CD14-positive monocyte (primary cell): Measurements from ENCODE around the gene RRAD. TPM values are rescaled to one million over a fixed set of nuclear protein-coding genes. Genes with fewer than 3 reads are reported as not detected.
"Not testable (repeated sequence)": the region's sequence is repeated elsewhere in the genome, so short reads cannot be mapped to it uniquely, and the experiment has no call there.

Experiments
- DNase-seq, 3 donors: peaks; one replicate each; pipeline ENCODE4 v3.0.0-alpha.2; 2011 to 2022
- H2AFZ ChIP-seq: 2 replicates; pipeline ENCODE4 v1.6.0; 2012; ENCODE audit warnings: mild to moderate bottlenecking, low read depth, low read length, inconsistent platforms; ENCODE audit not compliant: insufficient read depth, poor library complexity, severe bottlenecking
- H3K27ac ChIP-seq, 2 donors: 1 replicate in 1 of 2; 2 replicates in 1 of 2; pipeline ENCODE4 v1.5.1; 2012 to 2013; ENCODE audit warnings: low read length in 2 of 2, control low read depth in 1 of 2, inconsistent platforms in 1 of 2, low read depth in 1 of 2, mild to moderate bottlenecking in 1 of 2
- H3K27me3 ChIP-seq, 2 donors: one replicate each; pipeline versions ENCODE4 v1.6.0 to v1.6.1; 2011 to 2013; ENCODE audit warnings: low read length in 2 of 2; ENCODE audit not compliant: control insufficient read depth in 2 of 2, insufficient read depth in 2 of 2
- H3K36me3 ChIP-seq, 2 donors: replicated peaks in 1 of 2; 1 replicate in 1 of 2; 2 replicates in 1 of 2; pipeline versions ENCODE4 v1.5.1 to v1.6.1; 2012 to 2013; ENCODE audit warnings: low read length in 2 of 2, control low read depth in 1 of 2, inconsistent platforms in 1 of 2, mild to moderate bottlenecking in 1 of 2; ENCODE audit not compliant: insufficient read depth in 2 of 2, control insufficient read depth in 1 of 2
- H3K4me1 ChIP-seq, 2 donors: 1 replicate in 1 of 2; 2 replicates in 1 of 2; pipeline versions ENCODE4 v1.5.1 to v1.6.1; 2012 to 2013; ENCODE audit warnings: low read length in 2 of 2, control low read depth in 1 of 2, inconsistent platforms in 1 of 2, mild to moderate bottlenecking in 1 of 2, moderate library complexity in 1 of 2; ENCODE audit not compliant: insufficient read depth in 2 of 2, control insufficient read depth in 1 of 2
- H3K4me2 ChIP-seq: replicated peaks from 2 replicates; pipeline ENCODE3; 2012; ENCODE audit warnings: low read length, moderate library complexity, mild to moderate bottlenecking; ENCODE audit not compliant: poor library complexity, severe bottlenecking; ENCODE audit errors: extremely low read depth
- H3K4me3 ChIP-seq, 3 experiments: fragments of 200-600 bp in 1 of 3; sonication (generic) in 1 of 3; replicated peaks in 1 of 3; 1 replicate in 2 of 3; 2 replicates in 1 of 3; pipeline ENCODE4 v1.5.1; 2011 to 2013; ENCODE audit warnings: low read length in 3 of 3, mild to moderate bottlenecking in 3 of 3, control low read depth in 2 of 3, low read depth in 2 of 3, inconsistent platforms in 1 of 3, moderate library complexity in 1 of 3
- H3K79me2 ChIP-seq: 2 replicates; pipeline ENCODE4 v1.6.0; 2012; ENCODE audit warnings: mild to moderate bottlenecking, control low read depth, inconsistent platforms, low read length, moderate library complexity; ENCODE audit not compliant: insufficient read depth
- H3K9ac ChIP-seq: 2 replicates; pipeline ENCODE4 v1.6.0; 2017; ENCODE audit warnings: low read length, mild to moderate bottlenecking; ENCODE audit not compliant: insufficient read depth, poor library complexity, severe bottlenecking
- H3K9me3 ChIP-seq, 2 donors: replicated peaks in 1 of 2; 1 replicate in 1 of 2; 2 replicates in 1 of 2; pipeline versions ENCODE4 v1.5.1 to v1.6.1; 2012 to 2013; ENCODE audit warnings: low read length in 2 of 2, control low read depth in 1 of 2; ENCODE audit not compliant: control insufficient read depth in 1 of 2, insufficient read depth in 1 of 2
- H4K20me1 ChIP-seq: 2 replicates; pipeline ENCODE4 v1.6.0; 2012; ENCODE audit warnings: mild to moderate bottlenecking, low read length, control low read depth, moderate library complexity; ENCODE audit not compliant: insufficient read depth
- H3K27ac Mint-ChIP-seq, 7 donors: one replicate each; pipeline ENCODE4 v1.8.0; 2020; ENCODE audit warnings: mild to moderate bottlenecking in 7 of 7, mixed read lengths in 7 of 7, moderate library complexity in 6 of 7, inconsistent platforms in 2 of 7
- H3K27me3 Mint-ChIP-seq, 3 donors: one replicate each; pipeline ENCODE4 v1.8.0; 2021 to 2022; ENCODE audit warnings: low read depth in 3 of 3, mild to moderate bottlenecking in 3 of 3, mixed read lengths in 3 of 3, moderate library complexity in 3 of 3, inconsistent platforms in 1 of 3
- H3K36me3 Mint-ChIP-seq, 2 donors: one replicate each; pipeline ENCODE4 v1.8.0; 2020; ENCODE audit warnings: mixed read lengths in 2 of 2, inconsistent platforms in 1 of 2, mild to moderate bottlenecking in 1 of 2
- H3K4me1 Mint-ChIP-seq: one replicate; pipeline ENCODE4 v1.8.0; 2020; ENCODE audit warnings: mild to moderate bottlenecking, mixed read lengths
- H3K4me3 Mint-ChIP-seq, 2 donors: one replicate each; pipeline ENCODE4 v1.8.0; 2020; ENCODE audit warnings: mild to moderate bottlenecking in 2 of 2, mixed read lengths in 2 of 2, moderate library complexity in 1 of 2
- H3K9me3 Mint-ChIP-seq, 7 donors: one replicate each; pipeline ENCODE4 v1.8.0; 2020 to 2022; ENCODE audit warnings: mixed read lengths in 7 of 7, mild to moderate bottlenecking in 6 of 7, moderate library complexity in 6 of 7, inconsistent platforms in 2 of 7
- WGBS: methylation state at CpG from one replicate; pipeline ENCODE4 v1.1.5; 2013; ENCODE audit warnings: missing lambda C conversion rate; ENCODE audit not compliant: insufficient coverage; 5-methylcytosine and 5-hydroxymethylcytosine counted together
- intact Hi-C, 2 donors: fragments of 100-400 bp; cut with micrococcal nuclease; formaldehyde crosslinking; loops; one replicate each; pipeline versions ENCODE4 v1.15.0 to v1.15.1; 2023
- polyA plus RNA-seq, 3 donors: library from polyadenylated mRNA; depleted of rRNA in 1 of 3; unstranded in 2 of 3; stranded (reverse) in 1 of 3; fragments of 300-500 nt in 2 of 3; fragments of >200 nt in 1 of 3; fragmentation: Illumina TruSeq in 2 of 3; gene quantifications; 1 replicate in 2 of 3; 2 replicates in 1 of 3; pipeline ENCODE4 v1.2.3, GENCODE V29; 2012 to 2021
- TF ChIP-seq, protein P1 (sequence below): fragments of 200-600 bp; IDR thresholded peaks from one replicate; pipeline ENCODE4 v1.8.0; 2022; ENCODE audit warnings: antibody characterized with exemption, mild to moderate bottlenecking

Gene RRAD
- polyA plus RNA-seq, 3 donors = 0.42 to 1.9 (median 0.55) TPM

- Histone ChIP-seq H3K27ac (peak overlapping the region; percentile 54 to 67), H3K4me2 (peak overlapping the region; percentile 51), H3K4me3 (peak overlapping the region in 1 of 3 experiments; percentile 47), H3K9ac (no peak overlapping the region), H3K9me3 (no peaks in the 10 kb centered on the region), H2AFZ (no peak overlapping the region), H3K36me3 (no peaks in the 10 kb centered on the region), H4K20me1 (no peaks in the 10 kb centered on the region), H3K79me2 (no peaks in the 10 kb centered on the region), H3K27me3 (no peaks in the 10 kb centered on the region), H3K4me1 (peaks cover 54 to 59% of the 10 kb centered on the region in 2 donors)
- peak overlapping the region; percentile 5 to 73 for H3K4me3 Mint-ChIP-seq
- TF ChIP-seq, protein P1, sequence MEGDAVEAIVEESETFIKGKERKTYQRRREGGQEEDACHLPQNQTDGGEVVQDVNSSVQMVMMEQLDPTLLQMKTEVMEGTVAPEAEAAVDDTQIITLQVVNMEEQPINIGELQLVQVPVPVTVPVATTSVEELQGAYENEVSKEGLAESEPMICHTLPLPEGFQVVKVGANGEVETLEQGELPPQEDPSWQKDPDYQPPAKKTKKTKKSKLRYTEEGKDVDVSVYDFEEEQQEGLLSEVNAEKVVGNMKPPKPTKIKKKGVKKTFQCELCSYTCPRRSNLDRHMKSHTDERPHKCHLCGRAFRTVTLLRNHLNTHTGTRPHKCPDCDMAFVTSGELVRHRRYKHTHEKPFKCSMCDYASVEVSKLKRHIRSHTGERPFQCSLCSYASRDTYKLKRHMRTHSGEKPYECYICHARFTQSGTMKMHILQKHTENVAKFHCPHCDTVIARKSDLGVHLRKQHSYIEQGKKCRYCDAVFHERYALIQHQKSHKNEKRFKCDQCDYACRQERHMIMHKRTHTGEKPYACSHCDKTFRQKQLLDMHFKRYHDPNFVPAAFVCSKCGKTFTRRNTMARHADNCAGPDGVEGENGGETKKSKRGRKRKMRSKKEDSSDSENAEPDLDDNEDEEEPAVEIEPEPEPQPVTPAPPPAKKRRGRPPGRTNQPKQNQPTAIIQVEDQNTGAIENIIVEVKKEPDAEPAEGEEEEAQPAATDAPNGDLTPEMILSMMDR = no peak
- H3K27me3 Mint-ChIP-seq = peaks cover 0 to 3% (median 2%) of the 10 kb centered on the region in 3 donors
- no peaks in the 10 kb centered on the region for H3K36me3 Mint-ChIP-seq
- H3K27ac Mint-ChIP-seq = peak overlapping the region; percentile 72 to 93 (median 86)
- DNase-seq = peak; percentile 60 to 73 (median 71)
- H3K9me3 Mint-ChIP-seq = no peaks in the 10 kb centered on the region
- H3K4me1 Mint-ChIP-seq = peaks cover 55% of the 10 kb centered on the region
- intact Hi-C loops = loop anchor here in 1 of 2 donors (5.0 kb wide), 1 partner anchor 198 kb away; the partner anchor contains the start of genes FBXL8 and TRADD
- 0% methylated on average over 2 of the region's 5 CpGs for WGBS
Measured at GRCh38 chr16:66959704-66960161, 34.4 kb upstream of the RRAD start.

DNA sequence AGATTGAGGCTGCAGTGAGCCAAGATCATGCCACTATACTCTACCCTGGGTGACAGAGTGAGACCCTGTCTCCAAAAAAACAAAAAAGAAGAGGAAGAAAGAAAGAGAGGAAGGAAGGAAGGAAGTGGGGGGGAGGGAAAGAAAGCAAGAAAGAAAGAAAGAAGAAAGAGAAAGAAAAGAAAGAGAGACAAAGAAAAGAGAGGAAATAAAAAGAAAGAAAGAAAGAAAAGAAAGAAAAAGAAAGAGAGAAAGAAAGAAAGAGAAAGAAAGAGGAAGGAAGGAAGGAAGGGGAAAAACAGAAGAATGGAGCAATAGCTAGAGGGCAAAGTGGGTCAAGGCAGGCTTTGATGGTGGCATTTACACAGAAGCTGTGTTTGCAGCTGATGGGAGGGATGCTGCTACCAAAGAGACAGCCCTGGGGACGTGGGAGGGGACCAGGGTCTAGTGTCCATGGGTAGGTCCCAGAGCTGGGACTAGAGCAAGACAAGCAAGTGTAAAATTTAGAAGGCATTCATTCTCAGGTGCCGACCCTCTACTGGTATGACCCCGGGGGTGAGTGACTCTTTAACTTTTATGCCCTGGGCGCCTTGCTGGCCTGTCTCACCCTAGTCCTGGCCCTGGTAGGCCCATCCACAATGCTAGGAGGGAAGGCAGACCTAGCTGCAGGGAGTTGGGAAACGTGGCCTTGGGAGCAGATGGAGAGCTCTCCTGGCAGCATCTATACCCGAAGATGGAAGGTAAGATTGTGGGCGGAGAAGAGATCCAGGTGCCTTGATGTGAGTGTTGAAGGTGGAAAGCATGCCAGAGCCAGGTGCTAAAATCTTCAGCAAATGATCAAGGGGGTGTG is 33.7 kb upstream of the RRAD start:
- Histone ChIP-seq H3K27me3 (no peaks in the 10 kb centered on the region), H3K9me3 (no peaks in the 10 kb centered on the region), H3K79me2 (no peaks in the 10 kb centered on the region), H3K4me3 (peak overlapping the region in 1 of 3 experiments; percentile 47), H3K36me3 (no peaks in the 10 kb centered on the region), H3K27ac (peak overlapping the region; percentile 54 to 67), H2AFZ (no peak overlapping the region), H3K4me1 (peaks cover 54 to 59% of the 10 kb centered on the region in 2 donors), H4K20me1 (no peaks in the 10 kb centered on the region), H3K9ac (no peak overlapping the region), H3K4me2 (peak overlapping the region; percentile 51)
- 82% methylated on average over 6 of the region's 7 CpGs for WGBS
- Mint-ChIP-seq H3K4me1 (peaks cover 55% of the 10 kb centered on the region), H3K27me3 (peaks cover 0 to 2% (median 0%) of the 10 kb centered on the region in 3 donors), H3K4me3 (peak overlapping the region in 1 of 2 donors; percentile 73), H3K9me3 (no peaks in the 10 kb centered on the region), H3K36me3 (no peaks in the 10 kb centered on the region), H3K27ac (peak overlapping the region; percentile 72 to 93 (median 86))
- DNase-seq = peak in 1 of 3 donors; percentile 7
- TF ChIP-seq, protein P1 = no peak
- intact Hi-C loops = loop anchor here in 1 of 2 donors (5.0 kb wide), 1 partner anchor 198 kb away; the partner anchor contains the start of genes FBXL8 and TRADD

DNA sequence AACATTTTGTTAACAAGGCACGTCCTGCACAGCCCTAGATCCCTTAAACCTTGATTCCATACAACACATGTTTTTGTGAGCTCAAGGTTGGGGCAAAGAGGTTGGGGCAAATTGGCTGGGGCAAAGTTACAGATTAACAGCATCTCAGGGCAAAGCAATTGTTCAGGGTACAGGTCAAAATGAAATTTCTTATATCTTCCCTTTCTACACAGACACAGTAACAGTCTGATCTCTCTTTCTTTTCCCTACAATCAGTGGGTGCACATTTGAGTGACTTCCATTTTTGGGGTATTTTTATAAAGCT is 30.8 kb upstream of the RRAD start:
- not testable (repeated sequence) for H3K79me2 ChIP-seq, H3K27ac ChIP-seq, H3K27ac Mint-ChIP-seq, H3K36me3 Mint-ChIP-seq, H3K9ac ChIP-seq, H4K20me1 ChIP-seq, H3K4me2 ChIP-seq, DNase-seq, H3K9me3 Mint-ChIP-seq, H3K9me3 ChIP-seq, H3K4me3 Mint-ChIP-seq, H3K36me3 ChIP-seq, H2AFZ ChIP-seq, H3K4me3 ChIP-seq
- intact Hi-C loops = loop anchor here in 1 of 2 donors (5.0 kb wide), 1 partner anchor 201 kb away; the partner anchor contains the start of genes FBXL8 and TRADD
- Mint-ChIP-seq H3K4me1 (peaks cover 38% of the 10 kb centered on the region), H3K27me3 (peaks cover 14 to 21% (median 16%) of the 10 kb centered on the region in 3 donors)
- H3K4me1 ChIP-seq = peaks cover 37 to 40% of the 10 kb centered on the region in 2 donors
- no CpG with 5 or more reads among the region's 1 CpG for WGBS
- peaks cover 6 to 15% of the 10 kb centered on the region in 2 donors for H3K27me3 ChIP-seq
